Lower leg skin (tissue), 3 donors: ENCODE results near the gene HNRNPL.

Experiments used
- POLR2A ChIP-seq, 2 donors: fragments of 450-650 bp; IDR thresholded peaks; one replicate each; pipeline ENCODE4 v1.6.1; 2016 to 2017; ENCODE audit warnings: antibody characterized with exemption in 2 of 2, mild to moderate bottlenecking in 1 of 2, moderate library complexity in 1 of 2
- TF ChIP-seq, protein P1 (sequence below), 3 donors: fragments of 450-650 bp; IDR thresholded peaks; one replicate each; pipeline ENCODE4 v1.5.1; 2016; ENCODE audit warnings: antibody characterized with exemption in 3 of 3, mild to moderate bottlenecking in 3 of 3, moderate library complexity in 2 of 3

DNA sequence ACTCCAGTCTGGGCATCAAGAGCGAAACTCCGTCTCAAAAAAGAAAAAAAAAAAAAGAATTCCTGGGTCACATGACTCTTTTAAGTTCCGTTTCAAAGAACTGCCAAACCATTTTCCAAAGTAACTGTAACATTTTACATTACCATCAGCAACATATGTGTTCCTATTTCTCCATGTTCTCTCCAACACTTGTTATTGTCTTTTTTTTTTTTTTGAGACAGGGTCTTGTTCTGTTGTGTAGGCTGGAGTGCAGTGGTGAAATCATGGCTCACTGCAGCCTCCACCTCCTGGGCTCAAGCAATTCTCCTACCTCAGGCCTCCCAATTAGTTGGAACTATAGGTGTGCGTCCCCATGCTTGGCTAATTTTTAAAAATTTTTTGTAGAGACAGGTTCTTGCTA lies 54.2 kb downstream of the HNRNPL start:
- TF ChIP-seq, protein P1, sequence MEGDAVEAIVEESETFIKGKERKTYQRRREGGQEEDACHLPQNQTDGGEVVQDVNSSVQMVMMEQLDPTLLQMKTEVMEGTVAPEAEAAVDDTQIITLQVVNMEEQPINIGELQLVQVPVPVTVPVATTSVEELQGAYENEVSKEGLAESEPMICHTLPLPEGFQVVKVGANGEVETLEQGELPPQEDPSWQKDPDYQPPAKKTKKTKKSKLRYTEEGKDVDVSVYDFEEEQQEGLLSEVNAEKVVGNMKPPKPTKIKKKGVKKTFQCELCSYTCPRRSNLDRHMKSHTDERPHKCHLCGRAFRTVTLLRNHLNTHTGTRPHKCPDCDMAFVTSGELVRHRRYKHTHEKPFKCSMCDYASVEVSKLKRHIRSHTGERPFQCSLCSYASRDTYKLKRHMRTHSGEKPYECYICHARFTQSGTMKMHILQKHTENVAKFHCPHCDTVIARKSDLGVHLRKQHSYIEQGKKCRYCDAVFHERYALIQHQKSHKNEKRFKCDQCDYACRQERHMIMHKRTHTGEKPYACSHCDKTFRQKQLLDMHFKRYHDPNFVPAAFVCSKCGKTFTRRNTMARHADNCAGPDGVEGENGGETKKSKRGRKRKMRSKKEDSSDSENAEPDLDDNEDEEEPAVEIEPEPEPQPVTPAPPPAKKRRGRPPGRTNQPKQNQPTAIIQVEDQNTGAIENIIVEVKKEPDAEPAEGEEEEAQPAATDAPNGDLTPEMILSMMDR (IDR thresholded peaks at IDR 0.05), result no peak
- TF ChIP-seq POLR2A (IDR thresholded peaks at IDR 0.05), result no peak
